ENCODE results near the gene NECTIN4. TPM values are rescaled to one million over a fixed set of nuclear protein-coding genes. Genes with fewer than 3 reads are reported as not detected.

NECTIN4 gene
- total RNA-seq, 4 donors from 2014 or later, result not detected

GRCh38 chr1:161076410-161076809 lies 12.9 kb downstream of the NECTIN4 start:
- Histone ChIP-seq H3K27ac (no peak overlapping the region), H3K4me1 (no peaks in the 10 kb centered on the region), H3K9me3 (no peaks in the 10 kb centered on the region), H3K36me3 (no peaks in the 10 kb centered on the region), H3K27me3 (no peaks in the 10 kb centered on the region), H3K4me3 (no peak overlapping the region)
- TF ChIP-seq CTCF (IDR thresholded peaks at IDR 0.05) (no peak), EP300 (IDR thresholded peaks at IDR 0.05) (no peak), POLR2A (IDR thresholded peaks at IDR 0.05) (no peak)
- no peak for DNase-seq (ENCODE audit: low spot score in 2 of 2)

- Histone ChIP-seq H3K4me1 (no peaks in the 10 kb centered on the region), H3K27me3 (no peaks in the 10 kb centered on the region), H3K9me3 (no peaks in the 10 kb centered on the region), H3K4me3 (no peak overlapping the region), H3K36me3 (no peaks in the 10 kb centered on the region), H3K27ac (no peak overlapping the region)
- no peak for DNase-seq (ENCODE audit: low spot score in 2 of 2)
- WGBS, 2 donors, result 77 to 91% methylated on average over 7 to 12 of the region's 12 CpGs
- TF ChIP-seq CTCF (IDR thresholded peaks at IDR 0.05) (no peak), EP300 (IDR thresholded peaks at IDR 0.05) (no peak), POLR2A (IDR thresholded peaks at IDR 0.05) (no peak)
These were observed 14.5 kb downstream of the NECTIN4 start for GRCh38 chr1:161074676-161075368.

- H3K9me3 ChIP-seq, result no peaks in the 10 kb centered on the region
- no peak overlapping the region for H3K27ac ChIP-seq
- H3K4me3 ChIP-seq, result no peak overlapping the region
- H3K4me1 ChIP-seq, result no peaks in the 10 kb centered on the region
- DNase-seq (ENCODE audit: low spot score in 2 of 2), result no peak
- no peaks in the 10 kb centered on the region for H3K36me3 ChIP-seq
- TF ChIP-seq POLR2A (IDR thresholded peaks at IDR 0.05) (no peak), CTCF (IDR thresholded peaks at IDR 0.05) (no peak), EP300 (IDR thresholded peaks at IDR 0.05) (no peak)
- no peaks in the 10 kb centered on the region for H3K27me3 ChIP-seq
- 58 to 70% methylated on average over 4 to 7 of the region's 7 CpGs for WGBS, 2 donors
These were observed 15.8 kb downstream of the NECTIN4 start for GRCh38 chr1:161073474-161074121.

- TF ChIP-seq CTCF (IDR thresholded peaks at IDR 0.05) (no peak), POLR2A (IDR thresholded peaks at IDR 0.05) (no peak), EP300 (IDR thresholded peaks at IDR 0.05) (no peak)
These were observed 16.5 kb downstream of the NECTIN4 start for GRCh38 chr1:161072751-161073449.

GRCh38 chr1:161071886-161072371 lies 17.4 kb downstream of the NECTIN4 start:
- Histone ChIP-seq H3K36me3 (no peaks in the 10 kb centered on the region), H3K27ac (no peak overlapping the region), H3K27me3 (no peaks in the 10 kb centered on the region), H3K9me3 (no peaks in the 10 kb centered on the region), H3K4me3 (no peak overlapping the region), H3K4me1 (peaks cover 0 to 4% (median 0%) of the 10 kb centered on the region in 4 donors)
- 60 to 65% methylated on average over 9 of the region's 9 CpGs for WGBS, 2 donors
- TF ChIP-seq POLR2A (IDR thresholded peaks at IDR 0.05) (no peak), EP300 (IDR thresholded peaks at IDR 0.05) (no peak), CTCF (IDR thresholded peaks at IDR 0.05) (peak; percentile 19 to 51 (median 36))
- peak in 1 of 2 donors; percentile 43 for DNase-seq (ENCODE audit: low spot score in 2 of 2)

More at GRCh38 chr1:161072751-161073449, 16.5 kb downstream of the NECTIN4 start:
- H3K9me3 ChIP-seq, result no peaks in the 10 kb centered on the region
- no peak overlapping the region for H3K27ac ChIP-seq
- no peaks in the 10 kb centered on the region for H3K4me1 ChIP-seq
- no peak for DNase-seq (ENCODE audit: low spot score in 2 of 2)
- no peak overlapping the region for H3K4me3 ChIP-seq
- 62 to 73% methylated on average over 19 of the region's 19 CpGs for WGBS, 2 donors
- H3K36me3 ChIP-seq, result no peaks in the 10 kb centered on the region
- H3K27me3 ChIP-seq, result no peaks in the 10 kb centered on the region

Data from tibial nerve (tissue), 4 donors.